Gastrocnemius medialis (tissue), 4 donors: Measurements from ENCODE around the gene RTL1. TPM values are rescaled to one million over a fixed set of nuclear protein-coding genes. Genes with fewer than 3 reads are reported as not detected.

Experiments used
- ATAC-seq, 2 donors: fragments of 150-250 bp; one replicate each; pipeline ENCODE4 v1.9.1; 2016
- DNase-seq, 2 donors: peaks; one replicate each; pipeline ENCODE4 v3.0.0-alpha.2; 2019
- H3K27ac ChIP-seq, 4 donors: fragments of 200-600 bp; sonication (generic); 1 replicate in 1 of 4; 2 replicates in 3 of 4; pipeline ENCODE4 v1.5.1; 2016 to 2018; ENCODE audit warnings: mild to moderate bottlenecking in 2 of 4, moderate library complexity in 1 of 4
- H3K27me3 ChIP-seq, 3 donors: fragments of 200-600 bp; sonication (generic) in 2 of 3; 1 replicate in 1 of 3; 2 replicates in 2 of 3; pipeline versions ENCODE4 v1.5.1 to v1.6.0; 2016 to 2019; ENCODE audit warnings: mild to moderate bottlenecking in 1 of 3, moderate library complexity in 1 of 3
- H3K36me3 ChIP-seq, 2 donors: fragments of 200-600 bp; sonication (generic) in 1 of 2; one replicate each; pipeline ENCODE4 v1.5.1; 2017 to 2018
- H3K4me1 ChIP-seq, 2 donors: fragments of 200-600 bp; sonication (generic) in 1 of 2; one replicate each; pipeline ENCODE4 v1.5.1; 2016 to 2017; ENCODE audit warnings: mild to moderate bottlenecking in 2 of 2
- H3K4me3 ChIP-seq, 4 donors: fragments of 200-600 bp; sonication (generic) in 3 of 4; 1 replicate in 1 of 4; 2 replicates in 3 of 4; pipeline ENCODE4 v1.5.1; 2016 to 2019; ENCODE audit warnings: mild to moderate bottlenecking in 2 of 4
- H3K9me3 ChIP-seq, 3 donors: fragments of 200-600 bp; sonication (generic) in 2 of 3; 1 replicate in 1 of 3; 2 replicates in 2 of 3; pipeline ENCODE4 v1.5.1; 2016 to 2019
- POLR2A ChIP-seq, 2 donors: fragments of 450-650 bp; IDR thresholded peaks; one replicate each; pipeline ENCODE4 v1.6.1; 2017; ENCODE audit warnings: antibody characterized with exemption in 2 of 2, mild to moderate bottlenecking in 2 of 2, moderate library complexity in 2 of 2
- in situ Hi-C, 4 donors: fragments of 200-750 bp; cut with MboI; loops; one replicate each; pipeline versions ENCODE4 v1.15.0 to v1.8.0; 2017; ENCODE audit warnings: low sequenced_read_pairs in 4 of 4
- intact Hi-C: fragments of 100-400 bp; cut with DNase I; formaldehyde crosslinking; loops from one replicate; pipeline ENCODE4 v1.15.1; 2023; ENCODE audit warnings: low total_unique reads
- total RNA-seq, 4 donors: library from RNA; depleted of rRNA; stranded (reverse); fragments of >200 nt; gene quantifications; one replicate each; pipeline versions ENCODE4 v1.1.0 to v1.2.3, GENCODE V29; 2016
- TF ChIP-seq, protein P1 (sequence below), 5 experiments: fragments of 450-650 bp in 3 of 5; fragments of 200-600 bp in 2 of 5; sonication (generic) in 2 of 5; IDR thresholded peaks in 4 of 5; conservative IDR thresholded peaks in 1 of 5; 1 replicate in 4 of 5; 2 replicates in 1 of 5; pipeline ENCODE4 v1.5.1; 2016 to 2019; ENCODE audit warnings: antibody characterized with exemption in 5 of 5, mild to moderate bottlenecking in 3 of 5, moderate library complexity in 3 of 5

Gene RTL1
- total RNA-seq, 4 donors from 2014 or later, result not detected

DNA sequence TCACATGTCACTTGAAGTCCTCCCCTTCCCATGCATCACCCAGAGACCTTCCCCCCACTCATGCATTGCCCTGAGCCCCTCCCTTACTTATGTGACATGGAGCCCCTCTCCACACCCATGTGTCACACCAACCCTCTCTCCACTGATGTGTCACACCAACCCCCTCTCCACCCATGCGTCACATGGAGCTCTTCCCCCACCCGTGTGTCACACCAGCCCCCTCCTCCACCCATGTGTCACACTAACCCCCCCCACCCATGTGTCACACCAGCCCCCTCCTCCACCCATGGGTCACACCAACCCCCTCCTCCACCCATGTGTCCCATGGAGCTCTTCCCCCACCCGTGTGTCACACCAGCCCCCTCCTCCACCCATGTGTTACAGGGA is 30.4 kb downstream of the RTL1 start:
- in situ Hi-C loops, result loop anchor here in 1 of 4 donors (25.0 kb wide), 1 partner anchor 739 kb away; no protein-coding TSS in a partner anchor
- no peaks in the 10 kb centered on the region for H3K36me3 ChIP-seq
- TF ChIP-seq, protein P1, sequence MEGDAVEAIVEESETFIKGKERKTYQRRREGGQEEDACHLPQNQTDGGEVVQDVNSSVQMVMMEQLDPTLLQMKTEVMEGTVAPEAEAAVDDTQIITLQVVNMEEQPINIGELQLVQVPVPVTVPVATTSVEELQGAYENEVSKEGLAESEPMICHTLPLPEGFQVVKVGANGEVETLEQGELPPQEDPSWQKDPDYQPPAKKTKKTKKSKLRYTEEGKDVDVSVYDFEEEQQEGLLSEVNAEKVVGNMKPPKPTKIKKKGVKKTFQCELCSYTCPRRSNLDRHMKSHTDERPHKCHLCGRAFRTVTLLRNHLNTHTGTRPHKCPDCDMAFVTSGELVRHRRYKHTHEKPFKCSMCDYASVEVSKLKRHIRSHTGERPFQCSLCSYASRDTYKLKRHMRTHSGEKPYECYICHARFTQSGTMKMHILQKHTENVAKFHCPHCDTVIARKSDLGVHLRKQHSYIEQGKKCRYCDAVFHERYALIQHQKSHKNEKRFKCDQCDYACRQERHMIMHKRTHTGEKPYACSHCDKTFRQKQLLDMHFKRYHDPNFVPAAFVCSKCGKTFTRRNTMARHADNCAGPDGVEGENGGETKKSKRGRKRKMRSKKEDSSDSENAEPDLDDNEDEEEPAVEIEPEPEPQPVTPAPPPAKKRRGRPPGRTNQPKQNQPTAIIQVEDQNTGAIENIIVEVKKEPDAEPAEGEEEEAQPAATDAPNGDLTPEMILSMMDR (IDR thresholded peaks at IDR 0.05 in 4 of 5, conservative IDR thresholded peaks at IDR 0.05 in 1 of 5), result no peak
- TF ChIP-seq POLR2A (IDR thresholded peaks at IDR 0.05), result no peak
- H3K27ac ChIP-seq, result no peak overlapping the region
- H3K4me1 ChIP-seq, result no peaks in the 10 kb centered on the region
- H3K27me3 ChIP-seq, result no peaks in the 10 kb centered on the region
- no peaks in the 10 kb centered on the region for H3K9me3 ChIP-seq
- intact Hi-C loops, result no loop called here
- ATAC-seq, result no peak
- no peak for DNase-seq
- no peak overlapping the region for H3K4me3 ChIP-seq

DNA sequence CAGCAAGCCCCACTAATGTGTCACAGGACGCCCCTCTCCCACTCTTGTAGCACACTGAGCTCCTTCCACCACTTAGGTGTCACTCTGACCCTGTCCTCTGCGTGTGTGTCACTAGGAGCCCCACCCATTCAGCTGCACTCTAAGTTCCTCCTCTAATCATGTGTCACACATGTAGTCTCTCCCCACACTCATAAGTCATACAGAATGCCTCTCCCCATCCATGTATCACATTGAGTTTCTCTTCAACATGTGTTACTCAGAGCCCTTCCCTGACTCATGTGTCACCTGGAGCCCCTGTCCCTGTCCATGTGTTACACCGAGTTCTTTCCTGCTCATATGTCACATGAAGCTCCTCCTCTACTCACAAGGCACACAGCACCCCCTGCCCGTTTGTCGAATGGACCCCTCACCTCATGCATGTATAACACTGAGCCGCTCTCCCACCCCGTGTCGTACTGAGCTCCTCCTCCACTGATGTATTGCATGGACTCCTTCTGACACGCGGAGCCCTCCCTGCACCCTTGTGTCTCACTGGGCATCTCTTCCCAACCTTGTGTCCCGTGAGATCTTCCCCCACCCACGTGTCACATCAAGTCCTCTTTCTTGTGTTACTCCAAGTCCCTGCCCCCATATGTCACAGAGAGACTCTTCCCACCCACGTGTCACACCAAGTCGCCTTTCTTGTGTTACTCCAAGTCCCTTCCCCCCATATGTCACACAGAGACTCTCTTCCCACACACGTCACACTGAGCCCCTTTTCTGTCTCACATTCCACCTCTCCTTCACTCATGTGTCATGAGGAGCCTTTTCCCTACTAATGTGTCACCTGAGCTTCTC is 31.0 kb downstream of the RTL1 start:
- in situ Hi-C loops (loop anchor here in 1 of 4 donors (25.0 kb wide), 1 partner anchor 740 kb away; no protein-coding TSS in a partner anchor), intact Hi-C loops (no loop called here)
- Histone ChIP-seq H3K27me3 (no peaks in the 10 kb centered on the region), H3K4me3 (no peak overlapping the region), H3K27ac (no peak overlapping the region), H3K9me3 (no peaks in the 10 kb centered on the region), H3K4me1 (no peaks in the 10 kb centered on the region), H3K36me3 (no peaks in the 10 kb centered on the region)
- peak in 1 of 2 donors; percentile 11 for ATAC-seq
- TF ChIP-seq POLR2A (IDR thresholded peaks at IDR 0.05), result no peak
- TF ChIP-seq, protein P1 (IDR thresholded peaks at IDR 0.05 in 4 of 5, conservative IDR thresholded peaks at IDR 0.05 in 1 of 5), result no peak
- no peak for DNase-seq

DNA sequence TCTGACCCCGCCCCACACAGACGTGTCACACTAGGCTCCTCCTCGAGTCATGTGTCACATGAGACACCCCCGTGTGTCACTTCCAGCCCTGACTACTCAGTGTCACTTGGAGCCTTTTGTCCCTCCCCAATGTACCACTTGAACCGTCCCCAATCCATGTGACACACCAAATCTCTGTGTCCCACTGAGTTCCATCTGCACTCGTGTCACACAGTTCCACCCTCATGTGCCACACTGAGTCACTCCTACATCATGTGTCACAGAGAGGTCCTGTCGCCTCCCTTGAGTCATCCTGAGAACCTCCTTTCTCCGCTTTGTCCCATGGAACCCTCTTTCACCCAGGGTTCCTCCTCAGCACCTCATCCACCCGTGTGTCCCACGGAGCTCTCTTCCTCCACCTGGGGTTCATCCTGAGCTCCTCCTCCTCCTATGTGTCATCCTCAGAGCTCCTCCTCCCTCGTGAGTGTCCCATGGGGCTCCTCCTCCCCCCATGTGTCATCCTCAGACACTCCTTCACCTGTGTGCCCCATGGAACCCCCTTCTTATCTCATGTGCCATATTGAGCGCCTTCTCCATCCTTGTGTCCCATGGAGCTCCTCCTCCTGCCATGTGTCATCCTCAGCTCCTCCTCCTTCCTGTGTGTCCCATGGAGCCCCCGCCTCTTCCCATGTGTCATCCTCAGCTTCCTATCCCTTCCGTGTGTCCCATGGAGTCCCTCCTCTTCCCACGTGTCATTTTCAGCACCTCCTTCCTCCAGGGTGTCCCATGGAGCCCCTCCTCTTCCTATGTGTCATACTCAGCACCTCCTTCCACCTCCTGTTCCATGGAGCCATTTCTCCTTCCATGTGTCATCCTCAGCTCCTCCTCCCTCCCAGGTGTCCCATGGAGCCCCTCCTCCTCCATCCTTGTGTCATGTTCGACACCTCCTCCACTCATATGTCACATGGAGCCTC is 32.0 kb downstream of the RTL1 start:
- Histone ChIP-seq H3K9me3 (no peaks in the 10 kb centered on the region), H3K36me3 (no peaks in the 10 kb centered on the region), H3K4me1 (no peaks in the 10 kb centered on the region), H3K4me3 (no peak overlapping the region), H3K27ac (no peak overlapping the region), H3K27me3 (no peaks in the 10 kb centered on the region)
- DNase-seq (no peak), ATAC-seq (no peak)
- TF ChIP-seq, protein P1 (IDR thresholded peaks at IDR 0.05 in 4 of 5, conservative IDR thresholded peaks at IDR 0.05 in 1 of 5), result no peak
- TF ChIP-seq POLR2A (IDR thresholded peaks at IDR 0.05), result no peak
- in situ Hi-C loops, result loop anchor here in 1 of 4 donors (25.0 kb wide), 1 partner anchor 741 kb away; no protein-coding TSS in a partner anchor
- intact Hi-C loops, result no loop called here

DNA sequence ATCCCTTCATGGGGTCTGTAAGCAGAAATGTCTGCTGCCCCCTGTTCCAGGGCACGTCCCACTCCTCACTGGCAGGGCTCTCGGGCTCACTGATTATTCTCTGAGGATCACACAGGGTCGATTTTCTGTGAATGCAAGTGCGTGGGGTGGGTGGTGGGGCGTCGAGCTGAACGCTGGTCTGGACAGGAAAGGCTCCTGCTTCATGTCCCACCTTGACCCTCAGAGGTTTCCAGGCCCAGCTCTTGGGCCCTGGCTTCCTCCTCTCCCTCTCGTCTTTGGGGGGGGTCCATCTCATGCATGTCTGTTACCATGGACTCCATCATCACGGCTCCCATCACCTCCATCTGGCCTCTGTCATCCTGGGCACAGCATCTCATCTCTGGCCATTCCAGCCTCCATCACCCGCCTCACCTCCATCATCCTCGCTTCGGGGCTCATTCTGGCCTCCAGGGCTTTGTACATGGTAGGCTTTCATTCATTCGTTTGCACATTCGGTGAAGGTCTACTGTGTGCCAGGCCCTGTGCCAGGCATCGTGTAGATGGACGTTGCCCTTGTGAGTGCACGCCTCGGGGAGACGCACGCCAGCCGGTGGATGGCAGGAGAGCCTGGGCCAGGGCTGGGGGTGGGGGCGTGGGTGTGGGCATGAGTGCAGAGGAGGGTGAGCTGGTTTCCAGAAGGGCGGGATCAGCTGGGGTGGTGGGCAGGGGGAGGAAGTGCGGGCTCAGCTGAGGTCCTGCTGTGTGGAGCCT is 34.7 kb downstream of the RTL1 start:
- Histone ChIP-seq H3K36me3 (no peaks in the 10 kb centered on the region), H3K27ac (no peak overlapping the region), H3K9me3 (no peaks in the 10 kb centered on the region), H3K4me1 (no peaks in the 10 kb centered on the region), H3K4me3 (no peak overlapping the region), H3K27me3 (no peaks in the 10 kb centered on the region)
- no peak for ATAC-seq
- in situ Hi-C loops, result loop anchor here in 1 of 4 donors (25.0 kb wide), 1 partner anchor 744 kb away; no protein-coding TSS in a partner anchor
- TF ChIP-seq POLR2A (IDR thresholded peaks at IDR 0.05), result no peak
- TF ChIP-seq, protein P1 (IDR thresholded peaks at IDR 0.05 in 4 of 5, conservative IDR thresholded peaks at IDR 0.05 in 1 of 5), result no peak
- DNase-seq, result no peak
- intact Hi-C loops, result no loop called here
